GM12873 (cell line): Measurements from ENCODE around the gene AP1G2.

Experiments
- TF ChIP-seq, protein P1 (sequence below): IDR thresholded peaks from 2 replicates; pipeline ENCODE4 v1.5.1; 2012; ENCODE audit warnings: low read depth, mild to moderate bottlenecking, moderate library complexity, low read length, control low read depth; ENCODE audit not compliant: insufficient read depth; ENCODE audit errors: missing control alignments

AP1G2 gene

DNA sequence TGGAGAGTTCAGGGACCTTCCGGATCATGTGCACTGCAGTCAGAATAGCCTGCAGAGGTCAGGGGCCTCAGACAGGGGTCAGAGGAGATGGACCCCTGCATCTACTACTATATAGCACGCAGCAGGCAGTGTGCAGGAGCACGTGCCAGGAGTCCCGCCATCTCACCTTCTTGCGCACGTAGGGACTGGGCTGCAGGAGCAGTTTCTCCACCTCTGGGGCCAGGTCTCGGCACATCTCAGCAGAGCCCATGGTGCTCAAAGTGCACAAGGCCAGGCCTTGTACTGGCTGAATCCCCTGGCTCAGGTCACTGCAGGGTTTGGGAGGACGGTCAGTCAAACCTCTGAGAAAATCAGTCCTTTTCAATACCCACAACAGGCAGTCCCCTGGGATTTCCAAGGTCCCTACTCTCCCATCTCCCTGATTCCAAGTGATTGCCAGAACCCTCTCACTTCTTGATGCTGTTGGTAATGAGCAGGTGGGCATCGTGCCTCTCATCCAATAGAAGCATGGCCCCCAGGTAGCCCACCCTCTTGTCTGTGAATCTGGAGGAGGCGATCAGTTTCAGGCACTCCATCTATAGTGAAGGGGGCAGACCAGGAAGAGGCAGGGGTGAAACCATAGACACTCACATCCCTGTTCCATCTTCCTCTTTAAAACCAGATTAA lies 1.3 kb downstream of the AP1G2 start:
- TF ChIP-seq, protein P1, sequence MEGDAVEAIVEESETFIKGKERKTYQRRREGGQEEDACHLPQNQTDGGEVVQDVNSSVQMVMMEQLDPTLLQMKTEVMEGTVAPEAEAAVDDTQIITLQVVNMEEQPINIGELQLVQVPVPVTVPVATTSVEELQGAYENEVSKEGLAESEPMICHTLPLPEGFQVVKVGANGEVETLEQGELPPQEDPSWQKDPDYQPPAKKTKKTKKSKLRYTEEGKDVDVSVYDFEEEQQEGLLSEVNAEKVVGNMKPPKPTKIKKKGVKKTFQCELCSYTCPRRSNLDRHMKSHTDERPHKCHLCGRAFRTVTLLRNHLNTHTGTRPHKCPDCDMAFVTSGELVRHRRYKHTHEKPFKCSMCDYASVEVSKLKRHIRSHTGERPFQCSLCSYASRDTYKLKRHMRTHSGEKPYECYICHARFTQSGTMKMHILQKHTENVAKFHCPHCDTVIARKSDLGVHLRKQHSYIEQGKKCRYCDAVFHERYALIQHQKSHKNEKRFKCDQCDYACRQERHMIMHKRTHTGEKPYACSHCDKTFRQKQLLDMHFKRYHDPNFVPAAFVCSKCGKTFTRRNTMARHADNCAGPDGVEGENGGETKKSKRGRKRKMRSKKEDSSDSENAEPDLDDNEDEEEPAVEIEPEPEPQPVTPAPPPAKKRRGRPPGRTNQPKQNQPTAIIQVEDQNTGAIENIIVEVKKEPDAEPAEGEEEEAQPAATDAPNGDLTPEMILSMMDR, result no peak

DNA sequence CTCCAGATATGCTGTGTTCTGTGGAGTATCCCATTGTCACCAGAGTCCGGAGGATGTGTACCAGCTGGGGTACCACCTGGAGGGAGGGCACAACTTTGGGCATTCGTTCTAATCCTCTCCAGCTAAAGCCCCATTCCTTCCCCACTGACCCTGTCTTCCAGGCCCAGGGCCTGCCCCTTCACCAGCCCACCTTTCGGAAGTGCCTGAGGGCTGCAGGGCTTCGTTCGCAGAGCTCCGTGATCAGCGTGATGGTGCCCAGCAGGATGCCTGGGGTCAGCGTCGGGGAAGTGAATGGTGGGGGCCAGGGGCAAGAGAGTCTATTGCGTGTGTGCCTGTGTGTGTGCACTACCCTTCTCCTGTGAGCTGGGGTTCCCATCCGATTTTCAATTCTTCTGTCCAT lies 2.0 kb downstream of the AP1G2 start:
- TF ChIP-seq, protein P1, result no peak

DNA sequence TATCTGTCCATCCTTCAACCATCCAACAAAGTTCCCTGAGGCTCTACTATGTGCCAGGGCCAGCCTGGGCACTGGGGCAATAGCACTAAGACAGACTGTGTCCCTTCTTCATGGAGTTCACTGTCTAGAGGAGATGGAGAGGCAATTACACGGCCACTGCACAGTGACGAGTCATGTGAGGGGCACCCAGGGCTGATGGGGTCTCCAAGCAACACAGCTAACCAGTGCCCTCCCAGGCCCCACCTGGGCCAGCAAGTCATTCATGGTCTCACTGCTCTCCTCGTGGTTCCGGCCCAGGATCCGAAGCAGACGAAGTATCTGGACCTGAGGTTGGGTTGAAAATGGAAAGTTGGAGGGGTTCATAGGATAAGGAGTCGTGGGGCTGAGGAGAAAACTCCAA lies 2.7 kb downstream of the AP1G2 start:
- TF ChIP-seq, protein P1, result no peak

DNA sequence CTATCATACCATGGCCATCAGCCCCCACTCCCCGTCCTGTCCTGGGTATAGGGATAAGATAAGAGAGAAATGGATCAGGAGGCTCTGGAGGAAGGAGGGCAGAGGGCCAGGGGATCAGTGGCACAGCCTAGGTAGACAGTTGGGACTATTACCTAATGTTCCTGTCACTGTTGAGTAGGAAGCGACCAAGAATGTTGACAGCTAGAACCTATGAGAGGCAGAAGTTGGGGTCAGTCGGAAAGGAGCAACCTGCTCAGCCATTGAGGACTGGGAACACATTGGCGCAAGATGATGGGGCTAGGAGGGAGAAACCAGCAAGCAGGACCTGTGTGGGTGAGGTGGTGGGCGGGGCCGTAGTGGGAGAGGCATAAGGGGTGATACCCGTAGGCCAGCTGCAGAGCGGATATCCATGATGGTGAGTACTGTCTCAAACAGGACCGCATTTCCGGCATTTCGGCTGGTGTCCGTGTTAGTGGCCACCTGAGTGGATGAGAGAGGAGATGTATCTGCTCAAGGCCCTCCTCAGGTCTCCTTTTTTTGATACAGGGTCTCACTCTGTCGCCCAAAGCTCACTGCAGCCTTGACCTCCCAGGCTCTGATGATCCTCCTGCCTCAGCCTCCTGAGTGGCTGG lies 3.3 kb downstream of the AP1G2 start:
- TF ChIP-seq, protein P1, result no peak

DNA sequence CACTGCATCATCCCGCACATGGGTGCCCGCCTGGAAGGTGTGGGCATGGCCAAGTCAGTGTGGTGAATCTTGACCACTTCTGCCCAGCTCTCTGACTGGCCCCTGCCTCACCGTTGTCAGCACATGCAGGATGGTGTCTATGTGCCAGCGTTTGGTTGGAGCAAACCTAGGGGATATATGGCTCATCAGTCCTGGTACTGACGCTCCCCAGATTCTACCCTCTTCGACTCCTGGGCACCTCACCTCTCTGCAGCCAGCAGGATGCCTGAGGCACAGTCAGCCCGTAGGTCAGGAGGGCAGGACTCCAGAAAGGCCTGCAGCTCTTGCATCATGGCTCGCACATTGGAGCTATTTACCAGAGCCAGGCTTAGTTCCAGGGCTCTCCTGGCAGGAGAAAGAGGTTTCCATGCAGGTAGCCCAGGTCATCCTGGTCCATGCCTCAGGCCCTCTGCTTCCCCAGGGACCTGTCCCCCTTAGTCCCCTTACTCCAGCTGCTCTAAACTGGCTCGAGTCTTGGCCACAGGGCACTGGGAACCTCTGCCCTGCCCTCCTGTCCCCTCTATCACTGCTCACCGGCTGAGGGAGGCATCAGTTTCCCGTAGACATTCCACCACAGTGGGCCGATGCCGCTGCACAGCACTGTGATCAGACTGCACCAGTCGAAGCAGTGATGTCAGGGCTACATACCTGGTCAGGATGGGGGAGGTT lies 4.0 kb downstream of the AP1G2 start:
- TF ChIP-seq, protein P1, result no peak

DNA sequence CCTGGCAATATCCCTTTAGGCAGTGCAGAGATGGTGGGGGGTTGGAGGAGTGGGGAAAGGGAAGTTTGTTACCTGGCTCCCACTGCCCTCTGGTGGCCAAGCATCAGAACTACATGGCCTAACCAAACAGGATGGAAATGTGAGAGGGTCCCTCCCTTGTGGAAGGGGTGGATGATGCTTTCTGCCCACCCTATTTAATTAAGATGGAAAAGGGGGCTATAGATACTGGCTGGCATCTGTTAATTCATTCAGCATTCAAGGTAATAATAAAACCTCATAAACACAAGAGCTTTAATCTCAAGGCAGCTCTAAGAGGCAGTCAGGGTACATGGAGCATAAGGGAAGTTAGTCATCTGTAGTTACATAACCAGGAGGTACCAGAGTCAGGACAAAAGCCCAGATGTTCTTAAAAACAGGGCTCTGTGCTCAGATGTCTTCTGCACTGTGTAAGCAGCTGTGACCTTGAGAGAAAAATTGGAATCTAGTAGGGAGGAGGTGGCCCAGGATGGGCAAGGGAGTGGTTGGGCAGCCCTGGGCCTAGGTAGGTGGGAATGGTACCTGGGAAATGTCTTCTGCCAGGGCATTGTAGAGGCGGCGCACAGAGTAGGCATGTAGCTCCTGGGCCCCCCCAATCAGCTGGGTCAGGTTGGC lies 4.6 kb downstream of the AP1G2 start:
- TF ChIP-seq, protein P1, result peak; percentile 96
